Skeletal muscle cell (primary cell): ENCODE results near the gene RSU1.

Experiments used
- DNase-seq: peaks from one replicate; pipeline ENCODE4 v3.0.0-alpha.2; 2010; ENCODE audit warnings: low read depth
- H3K4me3 ChIP-seq: 2 replicates; pipeline ENCODE4 v1.5.1; 2011; ENCODE audit warnings: low read depth, mild to moderate bottlenecking, control low read depth, low read length, moderate library complexity

Gene RSU1

GRCh38 chr10:16817125-16818019 lies at the start of gene RSU1:
Gene RSU1, minus strand, starts transcription at chr10:16817424. Its CDS starts 343 bp downstream, at chr10:16817081.
- peak; percentile 99 for DNase-seq
- peak within 1 kb of the TSS; percentile 87 for H3K4me3 ChIP-seq

DNA sequence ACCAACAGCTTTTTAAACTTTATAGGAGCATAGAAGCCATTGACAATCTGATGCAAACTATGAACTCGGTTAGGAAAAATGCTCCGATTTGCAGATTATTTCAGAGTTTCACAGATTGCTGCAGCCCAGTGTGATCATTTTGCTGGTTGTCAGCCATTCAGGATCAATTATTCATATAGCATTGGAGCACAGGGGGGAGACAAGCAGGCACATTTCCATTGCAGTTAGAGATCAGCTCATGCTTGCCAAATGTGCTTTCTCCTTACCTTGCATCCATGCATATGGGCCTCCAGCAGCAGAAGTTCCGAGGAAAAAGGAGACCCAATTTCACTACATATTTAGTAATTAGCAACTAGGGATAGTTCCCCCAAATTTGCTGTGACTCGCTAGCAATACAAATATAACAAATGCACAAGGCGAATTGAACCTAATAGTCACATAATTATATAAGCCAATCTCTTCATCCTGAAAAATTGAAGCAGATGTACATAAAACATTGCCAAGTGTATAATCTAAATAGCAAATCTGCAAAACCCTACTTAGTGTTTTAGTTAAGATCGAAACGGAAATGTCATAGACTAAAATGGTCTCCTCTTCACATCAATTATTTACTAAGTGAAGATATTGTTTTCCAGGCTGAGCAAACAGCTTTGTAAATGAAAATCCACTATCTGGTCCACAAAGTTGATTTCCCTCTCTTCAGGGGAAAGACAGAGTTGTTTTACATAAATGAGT lies 49.5 kb upstream of the RSU1 start:
- H3K4me3 ChIP-seq = no peak overlapping the region
- no peak for DNase-seq

GRCh38 chr10:16865766-16866165 lies 48.5 kb upstream of the RSU1 start:
- H3K4me3 ChIP-seq = no peak overlapping the region
- no peak for DNase-seq

- no peak for DNase-seq
- no peak overlapping the region for H3K4me3 ChIP-seq
Measured at GRCh38 chr10:16863766-16864165, 46.5 kb upstream of the RSU1 start.

DNA sequence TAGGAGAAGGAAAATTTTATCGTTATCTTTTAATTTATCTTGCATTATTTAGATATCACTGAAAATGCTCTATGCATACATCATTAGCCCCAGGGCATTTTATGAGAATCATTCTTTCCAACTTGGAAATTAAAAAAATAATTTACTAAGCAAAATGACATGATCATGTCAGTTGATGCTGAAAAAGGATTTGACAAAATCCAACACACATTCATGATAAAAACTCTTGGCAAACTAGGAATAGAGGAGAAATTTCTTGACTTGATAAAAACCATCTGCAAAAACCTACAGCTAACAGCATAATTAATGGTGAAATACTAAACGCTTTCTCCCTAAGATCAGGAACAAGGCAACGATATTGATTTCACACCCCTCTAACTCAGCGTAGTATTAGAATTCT lies 40.2 kb upstream of the RSU1 start:
- H3K4me3 ChIP-seq = no peak overlapping the region
- DNase-seq = no peak

- DNase-seq = no peak
- no peak overlapping the region for H3K4me3 ChIP-seq
Measured at GRCh38 chr10:16856567-16856966, 39.3 kb upstream of the RSU1 start.

DNA sequence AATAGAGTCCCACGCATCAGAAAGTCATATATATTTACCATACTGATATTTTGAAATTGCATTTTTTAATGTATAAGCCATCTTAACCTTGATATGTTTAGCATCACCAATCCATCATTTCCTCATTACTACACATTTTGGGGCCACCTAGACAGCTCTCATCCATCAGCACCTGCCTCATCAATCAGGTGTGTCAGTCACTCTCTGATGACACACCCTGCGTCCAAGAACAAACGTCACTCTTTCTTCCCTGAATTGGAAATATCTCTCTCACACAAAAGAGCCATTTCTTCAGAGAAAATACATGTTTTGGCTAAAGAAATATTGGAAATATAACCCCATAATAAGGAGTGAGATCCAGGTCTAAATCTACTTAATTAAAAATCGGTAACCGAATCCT lies 38.9 kb upstream of the RSU1 start:
- H3K4me3 ChIP-seq = no peak overlapping the region
- no peak for DNase-seq

GRCh38 chr10:16854623-16855022 lies 37.4 kb upstream of the RSU1 start:
- DNase-seq = no peak
- H3K4me3 ChIP-seq = no peak overlapping the region

DNA sequence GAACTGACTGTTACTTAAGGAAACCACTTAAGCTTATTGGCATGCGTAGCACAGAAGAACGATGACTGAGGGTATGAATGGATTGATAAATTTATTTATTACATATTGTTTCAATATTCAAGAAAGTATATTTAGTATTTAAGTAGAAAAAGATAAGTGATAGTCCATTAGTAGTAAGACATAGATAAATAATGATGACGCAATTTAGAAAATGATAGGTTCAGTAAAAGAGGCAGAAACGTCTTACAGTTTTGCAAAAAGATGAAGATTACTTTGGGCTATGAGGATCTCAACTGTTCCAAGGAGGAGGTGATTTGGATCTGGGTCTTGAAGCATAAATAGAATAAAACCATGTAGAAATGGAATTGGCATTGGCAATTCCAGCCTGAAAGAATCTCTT lies 36.6 kb upstream of the RSU1 start:
- no peak overlapping the region for H3K4me3 ChIP-seq
- DNase-seq = no peak

DNA sequence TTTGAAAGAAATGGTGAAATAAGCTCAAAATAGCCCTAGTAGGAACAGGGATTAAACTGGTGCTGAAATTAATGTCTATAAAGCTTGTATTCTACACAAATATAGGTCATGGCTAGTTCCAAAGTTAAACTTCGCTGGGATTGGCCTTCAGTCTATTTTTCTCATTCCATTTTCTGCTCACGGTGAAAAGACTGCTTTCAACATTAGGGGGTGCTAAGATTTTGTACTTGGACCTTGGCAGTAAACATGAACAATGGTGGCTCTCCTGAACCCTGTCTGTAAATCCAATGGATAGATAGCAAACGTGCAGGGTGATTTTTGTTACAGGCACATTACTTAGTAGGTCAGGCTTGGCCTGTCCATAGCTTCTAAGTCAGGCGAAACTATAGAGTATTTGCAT lies 36.0 kb upstream of the RSU1 start:
- H3K4me3 ChIP-seq = no peak overlapping the region
- DNase-seq = no peak

GRCh38 chr10:16852624-16853023 lies 35.4 kb upstream of the RSU1 start:
- no peak for DNase-seq
- H3K4me3 ChIP-seq = no peak overlapping the region

GRCh38 chr10:16848562-16849154 lies 31.4 kb upstream of the RSU1 start:
- H3K4me3 ChIP-seq = no peak overlapping the region
- no peak for DNase-seq

- DNase-seq = no peak
- no peak overlapping the region for H3K4me3 ChIP-seq
Measured at GRCh38 chr10:16847644-16848043, 30.4 kb upstream of the RSU1 start.

DNA sequence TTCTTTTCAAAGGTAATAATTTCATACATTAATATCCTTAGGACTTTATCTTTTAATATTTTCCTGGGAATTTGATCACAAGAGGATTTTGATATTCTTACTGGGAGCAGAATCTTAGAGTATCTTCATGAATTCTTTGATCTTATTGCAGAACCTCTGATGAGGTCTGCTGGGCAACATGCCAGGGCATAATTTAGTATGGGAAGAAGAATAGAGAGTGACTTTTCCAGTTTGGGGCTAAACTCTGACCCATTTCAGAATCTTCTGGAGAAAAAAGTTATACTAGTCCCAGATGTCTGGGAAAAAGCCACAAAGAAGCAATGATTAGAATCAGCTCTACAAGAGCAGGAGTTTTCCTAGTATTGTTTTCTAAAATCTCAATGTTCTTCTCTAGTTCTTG lies 28.0 kb upstream of the RSU1 start:
- no peak overlapping the region for H3K4me3 ChIP-seq
- DNase-seq = peak; percentile 27

DNA sequence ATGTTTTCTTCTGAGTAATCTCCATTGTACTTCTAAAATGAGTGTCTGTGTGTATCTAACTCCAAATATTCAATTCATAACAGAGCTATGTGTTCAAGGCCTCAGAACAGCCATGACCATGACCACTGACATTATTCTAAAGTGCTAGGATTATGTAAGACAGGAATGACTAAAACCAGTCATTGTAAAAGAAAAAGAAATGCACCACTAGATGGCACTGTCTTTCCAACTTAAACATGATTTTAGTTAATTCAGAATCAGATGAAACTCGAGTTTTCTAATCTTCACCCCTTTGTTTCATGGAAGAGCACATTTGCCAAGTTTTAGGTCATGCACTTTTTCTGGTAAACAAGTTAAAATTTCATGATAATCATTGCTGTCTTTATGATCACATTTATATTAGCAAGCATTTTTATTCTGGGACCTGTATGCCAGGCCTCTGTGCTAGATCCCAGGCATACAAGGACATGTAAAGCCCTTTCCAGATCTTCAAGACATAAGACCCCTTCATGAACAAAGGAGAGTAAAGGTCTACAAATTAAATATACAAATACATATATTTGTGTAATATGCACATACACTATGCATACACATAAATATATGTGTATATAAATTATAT lies 26.1 kb upstream of the RSU1 start:
- DNase-seq = peak; percentile 47
- H3K4me3 ChIP-seq = no peak overlapping the region

- no peak overlapping the region for H3K4me3 ChIP-seq
- DNase-seq = no peak
Measured at GRCh38 chr10:16835228-16835627, 18.0 kb upstream of the RSU1 start.

- peak; percentile 84 for DNase-seq
- H3K4me3 ChIP-seq = no peak overlapping the region
Measured at GRCh38 chr10:16832351-16833080, 15.3 kb upstream of the RSU1 start.

GRCh38 chr10:16828701-16829175 lies 11.5 kb upstream of the RSU1 start:
- H3K4me3 ChIP-seq = no peak overlapping the region
- DNase-seq = peak; percentile 91

- DNase-seq = peak; percentile 45
- no peak overlapping the region for H3K4me3 ChIP-seq
Measured at GRCh38 chr10:16828114-16828568, 10.9 kb upstream of the RSU1 start.
